Osteoblast (primary cell): ENCODE data around the gene RBMS2. TPM values are rescaled to one million over a fixed set of nuclear protein-coding genes. Genes with fewer than 3 reads are reported as not detected.

Source experiments
- DNase-seq: peaks from one replicate; pipeline ENCODE4 v3.0.0; 2011; ENCODE audit warnings: low spot score, mixed read lengths; ENCODE audit not compliant: insufficient read length; ENCODE audit errors: missing footprints
- H2AFZ ChIP-seq: 2 replicates; pipeline ENCODE4 v1.6.0; 2011; ENCODE audit warnings: mild to moderate bottlenecking, low read length
- H3K27ac ChIP-seq: 2 replicates; pipeline ENCODE4 v1.5.1; 2011; ENCODE audit warnings: mild to moderate bottlenecking, low read depth, low read length, moderate library complexity
- H3K27me3 ChIP-seq: 2 replicates; pipeline ENCODE4 v1.6.0; 2012; ENCODE audit warnings: mild to moderate bottlenecking, control low read depth, inconsistent platforms, low read length, moderate library complexity; ENCODE audit not compliant: insufficient read depth
- H3K36me3 ChIP-seq: 2 replicates; pipeline ENCODE4 v1.5.1; 2011; ENCODE audit warnings: mild to moderate bottlenecking, low read length, control low read depth, moderate library complexity; ENCODE audit not compliant: insufficient read depth
- H3K4me1 ChIP-seq: 2 replicates; pipeline ENCODE4 v1.5.1; 2011; ENCODE audit warnings: mild to moderate bottlenecking, low read length, control low read depth, moderate library complexity; ENCODE audit not compliant: insufficient read depth
- H3K4me2 ChIP-seq: 2 replicates; pipeline ENCODE4 v1.6.0; 2011; ENCODE audit warnings: mild to moderate bottlenecking, low read length; ENCODE audit not compliant: insufficient read depth
- H3K4me3 ChIP-seq: fragments of 200-600 bp; sonication (generic); 3 replicates; pipeline ENCODE4 v1.5.1; 2012; ENCODE audit warnings: mild to moderate bottlenecking, low read length, inconsistent platforms; ENCODE audit not compliant: insufficient read depth
- H3K79me2 ChIP-seq: 2 replicates; pipeline ENCODE4 v1.6.0; 2012; ENCODE audit warnings: mild to moderate bottlenecking, low read length, control low read depth, inconsistent platforms; ENCODE audit not compliant: insufficient read depth
- H3K9me3 ChIP-seq: 2 replicates; pipeline ENCODE4 v1.5.1; 2011; ENCODE audit warnings: low read depth, low read length, control low read depth
- H4K20me1 ChIP-seq: 2 replicates; pipeline ENCODE4 v1.6.0; 2012; ENCODE audit warnings: mild to moderate bottlenecking, low read length, control low read depth; ENCODE audit not compliant: insufficient read depth
- CTCF ChIP-seq: IDR thresholded peaks from 2 replicates; pipeline ENCODE4 v1.5.1; 2011; ENCODE audit warnings: mild to moderate bottlenecking, low read depth, low read length, moderate library complexity; ENCODE audit errors: extremely low read depth
- total RNA-seq: library from RNA; depleted of rRNA; stranded (reverse); fragments of >200 nt; gene quantifications from 2 replicates; pipeline ENCODE4 v1.2.3, GENCODE V29; 2012

Gene RBMS2
- total RNA-seq, 1 donor: 24.2 TPM

- no peak overlapping the region for H3K4me3 ChIP-seq
- no peaks in the 10 kb centered on the region for H3K9me3 ChIP-seq
- H4K20me1 ChIP-seq: peaks cover 14% of the 10 kb centered on the region
- H2AFZ ChIP-seq: no peak overlapping the region
- no peak for TF ChIP-seq CTCF
- no peaks in the 10 kb centered on the region for H3K27me3 ChIP-seq
- no peak overlapping the region for H3K4me2 ChIP-seq
- H3K36me3 ChIP-seq: peaks cover 5% of the 10 kb centered on the region
- H3K27ac ChIP-seq: no peak overlapping the region
- no peaks in the 10 kb centered on the region for H3K4me1 ChIP-seq
- DNase-seq: no peak
- peaks cover 84% of the 10 kb centered on the region for H3K79me2 ChIP-seq
Observed at GRCh38 chr12:56545023-56545604, 23.5 kb downstream of the RBMS2 start.

- Histone ChIP-seq H3K4me1 (no peaks in the 10 kb centered on the region), H2AFZ (no peak overlapping the region), H3K4me2 (no peak overlapping the region), H3K27me3 (no peaks in the 10 kb centered on the region), H3K27ac (no peak overlapping the region), H3K36me3 (no peaks in the 10 kb centered on the region), H3K79me2 (peaks cover 83% of the 10 kb centered on the region), H3K9me3 (no peaks in the 10 kb centered on the region), H4K20me1 (peaks cover 14% of the 10 kb centered on the region), H3K4me3 (no peak overlapping the region)
- no peak for DNase-seq
- TF ChIP-seq CTCF: no peak
Observed at GRCh38 chr12:56546680-56547079, 25.1 kb downstream of the RBMS2 start.

- Histone ChIP-seq H2AFZ (no peak overlapping the region), H3K4me2 (no peak overlapping the region), H3K36me3 (peaks cover 6% of the 10 kb centered on the region), H3K9me3 (no peaks in the 10 kb centered on the region), H3K27ac (no peak overlapping the region), H3K79me2 (peaks cover 90% of the 10 kb centered on the region), H3K4me3 (no peak overlapping the region), H3K4me1 (no peaks in the 10 kb centered on the region), H3K27me3 (no peaks in the 10 kb centered on the region), H4K20me1 (peaks cover 12% of the 10 kb centered on the region)
- DNase-seq: no peak
- TF ChIP-seq CTCF: no peak
Observed at GRCh38 chr12:56551070-56551469, 29.4 kb downstream of the RBMS2 start.

- Histone ChIP-seq H3K27ac (peak overlapping the region; percentile 7), H4K20me1 (peaks cover 2% of the 10 kb centered on the region), H3K79me2 (peaks cover 15% of the 10 kb centered on the region), H3K27me3 (no peaks in the 10 kb centered on the region), H2AFZ (peak overlapping the region; percentile 13), H3K4me2 (peak overlapping the region; percentile 6), H3K4me3 (no peak overlapping the region), H3K9me3 (no peaks in the 10 kb centered on the region), H3K4me1 (peaks cover 6% of the 10 kb centered on the region), H3K36me3 (peaks cover 18% of the 10 kb centered on the region)
- TF ChIP-seq CTCF: no peak
- DNase-seq: peak; percentile 89
Observed at GRCh38 chr12:56565510-56566101, 44.0 kb downstream of the RBMS2 start.
